ACC112 (cell line): ENCODE results near the gene ZNF541.
"Not testable (repeated sequence)": the region's sequence is repeated elsewhere in the genome, so short reads cannot be mapped to it uniquely, and the experiment has no call there.

Source experiments
- H2AFZ ChIP-seq: fragments of 200-600 bp; sonication (generic); one replicate; pipeline ENCODE4 v1.6.0; 2017; ENCODE audit warnings: antibody characterized with exemption, low read length; ENCODE audit not compliant: unreplicated experiment
- H3K27ac ChIP-seq: fragments of 200-600 bp; sonication (generic); 2 replicates; pipeline ENCODE4 v1.5.1; 2014; ENCODE audit warnings: low read depth, mild to moderate bottlenecking, antibody characterized with exemption, low read length, moderate library complexity
- H3K27me3 ChIP-seq: fragments of 200-600 bp; sonication (generic); 2 replicates; pipeline ENCODE4 v1.6.1; 2014; ENCODE audit warnings: mild to moderate bottlenecking, antibody characterized with exemption, low read length, moderate library complexity, mixed read lengths; ENCODE audit not compliant: insufficient read depth
- H3K36me3 ChIP-seq: fragments of 200-600 bp; sonication (generic); 2 replicates; pipeline ENCODE4 v1.6.1; 2016; ENCODE audit warnings: mild to moderate bottlenecking, antibody characterized with exemption, low read length, moderate library complexity, mixed read lengths; ENCODE audit not compliant: insufficient read depth
- H3K4me1 ChIP-seq: fragments of 200-600 bp; sonication (generic); one replicate; pipeline ENCODE4 v1.6.1; 2016; ENCODE audit warnings: low read length, mixed read lengths; ENCODE audit not compliant: insufficient read depth, unreplicated experiment, control insufficient read depth
- H3K4me3 ChIP-seq: fragments of 200-600 bp; sonication (generic); 2 replicates; pipeline ENCODE4 v1.5.1; 2014; ENCODE audit warnings: mild to moderate bottlenecking, low read depth, low read length
- H3K79me2 ChIP-seq: fragments of 200-600 bp; sonication (generic); one replicate; pipeline ENCODE4 v1.6.0; 2016; ENCODE audit warnings: low read length; ENCODE audit not compliant: control insufficient read depth, unreplicated experiment, insufficient read depth

Gene ZNF541

GRCh38 chr19:47598407-47599349, 25.7 kb upstream of the ZNF541 start:
- peak overlapping the region; percentile 82 for H3K27ac ChIP-seq
- H3K4me1 ChIP-seq: peaks cover 6% of the 10 kb centered on the region
- H3K4me3 ChIP-seq: peak overlapping the region; percentile 71
- no peaks in the 10 kb centered on the region for H3K79me2 ChIP-seq
- H3K27me3 ChIP-seq: no peaks in the 10 kb centered on the region
- H3K36me3 ChIP-seq: no peaks in the 10 kb centered on the region
- H2AFZ ChIP-seq: peak overlapping the region; percentile 81

GRCh38 chr19:47595944-47596343, 23.0 kb upstream of the ZNF541 start:
- no peaks in the 10 kb centered on the region for H3K27me3 ChIP-seq
- peaks cover 6% of the 10 kb centered on the region for H3K4me1 ChIP-seq
- H3K4me3 ChIP-seq: no peak overlapping the region
- no peaks in the 10 kb centered on the region for H3K36me3 ChIP-seq
- H3K27ac ChIP-seq: no peak overlapping the region
- no peak overlapping the region for H2AFZ ChIP-seq
- H3K79me2 ChIP-seq: no peaks in the 10 kb centered on the region

GRCh38 chr19:47593860-47594259, 20.9 kb upstream of the ZNF541 start:
- Histone ChIP-seq H3K27ac (no peak overlapping the region), H3K79me2 (no peaks in the 10 kb centered on the region), H3K4me1 (peaks cover 6% of the 10 kb centered on the region), H3K36me3 (no peaks in the 10 kb centered on the region), H3K27me3 (no peaks in the 10 kb centered on the region), H2AFZ (no peak overlapping the region), H3K4me3 (no peak overlapping the region)

- Histone ChIP-seq H3K27ac (no peak overlapping the region), H3K27me3 (no peaks in the 10 kb centered on the region), H3K4me3 (no peak overlapping the region), H3K36me3 (no peaks in the 10 kb centered on the region), H3K79me2 (no peaks in the 10 kb centered on the region), H2AFZ (no peak overlapping the region), H3K4me1 (no peaks in the 10 kb centered on the region)
These were observed 16.9 kb upstream of the ZNF541 start for GRCh38 chr19:47589824-47590223.

GRCh38 chr19:47587295-47587694, 14.3 kb upstream of the ZNF541 start:
- Histone ChIP-seq H3K79me2 (no peaks in the 10 kb centered on the region), H3K4me3 (no peak overlapping the region), H2AFZ (no peak overlapping the region), H3K36me3 (no peaks in the 10 kb centered on the region), H3K27ac (no peak overlapping the region), H3K27me3 (no peaks in the 10 kb centered on the region), H3K4me1 (no peaks in the 10 kb centered on the region)

GRCh38 chr19:47583161-47583560, 10.2 kb upstream of the ZNF541 start:
- H3K79me2 ChIP-seq, H3K36me3 ChIP-seq, H3K27me3 ChIP-seq, H3K4me3 ChIP-seq, H3K4me1 ChIP-seq, H3K27ac ChIP-seq, H2AFZ ChIP-seq: not testable (repeated sequence)

GRCh38 chr19:47582320-47582909, 9.5 kb upstream of the ZNF541 start:
- peak overlapping the region; percentile 65 for H3K27ac ChIP-seq
- H2AFZ ChIP-seq: no peak overlapping the region
- H3K4me3 ChIP-seq: peak overlapping the region; percentile 64
- H3K27me3 ChIP-seq: no peaks in the 10 kb centered on the region
- H3K4me1 ChIP-seq: no peaks in the 10 kb centered on the region
- no peaks in the 10 kb centered on the region for H3K36me3 ChIP-seq
- H3K79me2 ChIP-seq: no peaks in the 10 kb centered on the region

- H3K4me1 ChIP-seq: no peaks in the 10 kb centered on the region
- no peaks in the 10 kb centered on the region for H3K36me3 ChIP-seq
- H2AFZ ChIP-seq: no peak overlapping the region
- peak overlapping the region; percentile 64 for H3K4me3 ChIP-seq
- peak overlapping the region; percentile 65 for H3K27ac ChIP-seq
- no peaks in the 10 kb centered on the region for H3K79me2 ChIP-seq
- no peaks in the 10 kb centered on the region for H3K27me3 ChIP-seq
These were observed 8.8 kb upstream of the ZNF541 start for GRCh38 chr19:47581605-47582319.

GRCh38 chr19:47580397-47580796, 7.4 kb upstream of the ZNF541 start:
- Histone ChIP-seq H3K4me3 (no peak overlapping the region), H2AFZ (no peak overlapping the region), H3K36me3 (no peaks in the 10 kb centered on the region), H3K4me1 (no peaks in the 10 kb centered on the region), H3K27ac (no peak overlapping the region), H3K27me3 (no peaks in the 10 kb centered on the region), H3K79me2 (no peaks in the 10 kb centered on the region)

- H3K36me3 ChIP-seq: no peaks in the 10 kb centered on the region
- no peaks in the 10 kb centered on the region for H3K79me2 ChIP-seq
- H3K4me3 ChIP-seq: peak overlapping the region; percentile 68
- no peak overlapping the region for H3K27ac ChIP-seq
- H2AFZ ChIP-seq: peak overlapping the region; percentile 38
- H3K4me1 ChIP-seq: peaks cover 13% of the 10 kb centered on the region
- H3K27me3 ChIP-seq: no peaks in the 10 kb centered on the region
These were observed 313 bp downstream of the ZNF541 start for GRCh38 chr19:47572635-47573034.
